Measurements from ENCODE around the gene FOXD4L6.
"Not testable (repeated sequence)": the region's sequence is repeated elsewhere in the genome, so short reads cannot be mapped to it uniquely, and the experiment has no call there.

The FOXD4L6 gene

DNA sequence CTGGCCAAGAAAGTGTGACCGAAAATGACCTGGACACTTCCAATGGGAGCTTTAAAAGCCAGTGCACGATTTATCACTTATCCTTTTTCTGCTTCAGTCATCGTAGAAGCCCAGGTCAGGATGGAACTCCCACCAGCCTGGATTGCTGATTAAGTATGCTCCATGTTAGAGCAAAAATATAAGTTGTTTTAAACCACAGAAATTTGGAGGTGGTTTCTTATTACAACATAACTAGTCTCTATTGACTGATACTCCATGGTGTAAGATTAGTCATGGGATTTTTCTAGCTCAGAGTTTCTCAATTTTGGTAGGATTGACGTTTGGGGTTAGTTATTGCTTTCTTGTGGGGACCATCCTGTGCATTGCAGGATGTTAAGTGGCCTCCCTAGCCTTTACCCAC, 29.7 kb downstream of the FOXD4L6 start:
- H3K27ac ChIP-seq (ENCODE audit: low read depth, low read length); H3K9me3 ChIP-seq (ENCODE audit: control insufficient read depth, insufficient read depth, low read depth, low read length); H3K9ac ChIP-seq (ENCODE audit: low read length); H3K36me3 ChIP-seq (ENCODE audit: control insufficient read depth, insufficient read depth, low read length); H3K4me1 ChIP-seq (ENCODE audit: control insufficient read depth, insufficient read depth, low read length); H3K4me3 ChIP-seq (ENCODE audit: low read depth, low read length): not testable (repeated sequence)
- peaks cover 14% of the 10 kb centered on the region for H3K27me3 ChIP-seq (ENCODE audit: control insufficient read depth, insufficient read depth, low read length)

- H3K9ac ChIP-seq (ENCODE audit: low read length); H3K27ac ChIP-seq (ENCODE audit: low read depth, low read length); H3K36me3 ChIP-seq (ENCODE audit: control insufficient read depth, insufficient read depth, low read length); H3K27me3 ChIP-seq (ENCODE audit: control insufficient read depth, insufficient read depth, low read length); H3K4me1 ChIP-seq (ENCODE audit: control insufficient read depth, insufficient read depth, low read length); H3K4me3 ChIP-seq (ENCODE audit: low read depth, low read length); H3K9me3 ChIP-seq (ENCODE audit: control insufficient read depth, insufficient read depth, low read depth, low read length): not testable (repeated sequence)
Measured at GRCh38 chr9:41095060-41095459, 33.4 kb downstream of the FOXD4L6 start.

DNA sequence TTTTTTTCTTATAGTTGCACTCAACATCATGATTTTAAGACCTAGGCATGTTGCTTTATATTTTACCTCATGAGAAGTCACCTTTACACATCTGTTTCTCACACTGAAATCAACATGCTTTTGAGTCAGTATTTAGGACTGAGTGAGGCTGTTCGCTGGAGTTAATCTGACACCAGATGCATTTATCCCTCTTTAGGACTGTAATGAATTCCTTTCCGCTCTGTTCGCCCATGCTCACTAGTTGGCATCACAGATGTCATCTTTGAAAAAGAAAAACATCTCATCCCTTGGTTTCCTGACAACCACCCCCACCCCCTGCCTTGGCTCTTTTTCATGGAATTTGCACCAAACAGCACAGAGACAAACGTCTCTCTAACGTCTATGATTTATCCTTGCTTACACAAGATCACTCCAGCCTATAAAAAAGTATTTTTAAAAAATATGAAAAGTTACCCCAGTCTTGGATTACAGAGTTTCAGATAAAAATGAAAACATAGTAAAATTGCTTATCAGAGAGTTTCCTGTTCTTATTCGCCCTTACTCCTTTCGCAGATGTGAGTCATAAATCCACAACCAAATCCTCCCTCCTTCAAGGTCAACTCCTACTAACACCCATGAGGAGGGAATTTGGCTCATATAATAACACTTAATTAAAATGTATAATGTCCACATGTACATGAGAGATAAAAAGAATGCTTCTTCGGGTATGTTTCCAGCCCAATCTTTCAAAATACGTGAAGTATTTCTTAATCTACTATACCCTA, 34.3 kb downstream of the FOXD4L6 start:
- not testable (repeated sequence) for H3K27ac ChIP-seq (ENCODE audit: low read depth, low read length); H3K9me3 ChIP-seq (ENCODE audit: control insufficient read depth, insufficient read depth, low read depth, low read length); H3K4me1 ChIP-seq (ENCODE audit: control insufficient read depth, insufficient read depth, low read length); H3K9ac ChIP-seq (ENCODE audit: low read length); H3K27me3 ChIP-seq (ENCODE audit: control insufficient read depth, insufficient read depth, low read length); H3K4me3 ChIP-seq (ENCODE audit: low read depth, low read length); H3K36me3 ChIP-seq (ENCODE audit: control insufficient read depth, insufficient read depth, low read length)

DNA sequence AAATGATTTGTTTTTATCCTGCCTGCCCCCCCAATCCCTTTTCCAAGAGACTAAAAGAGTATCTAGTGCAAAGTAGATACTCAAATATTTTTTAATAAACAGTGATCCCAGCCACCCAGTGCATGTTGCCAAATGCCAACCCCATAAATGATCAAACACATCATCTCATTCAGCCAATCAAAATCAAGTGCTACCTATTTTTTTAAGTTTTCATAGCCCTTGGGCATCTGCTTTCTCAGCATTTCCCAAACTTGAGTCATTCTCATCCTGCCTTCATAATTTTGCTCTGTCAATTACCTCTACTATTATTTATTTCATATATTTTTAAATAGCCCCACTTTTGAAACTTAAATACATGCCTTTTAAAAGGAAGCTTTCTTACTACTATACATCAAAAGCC, 37.6 kb downstream of the FOXD4L6 start:
- not testable (repeated sequence) for H3K27ac ChIP-seq (ENCODE audit: low read depth, low read length); H3K4me3 ChIP-seq (ENCODE audit: low read depth, low read length); H3K9me3 ChIP-seq (ENCODE audit: control insufficient read depth, insufficient read depth, low read depth, low read length); H3K4me1 ChIP-seq (ENCODE audit: control insufficient read depth, insufficient read depth, low read length); H3K9ac ChIP-seq (ENCODE audit: low read length); H3K36me3 ChIP-seq (ENCODE audit: control insufficient read depth, insufficient read depth, low read length)
- peaks cover 15% of the 10 kb centered on the region for H3K27me3 ChIP-seq (ENCODE audit: control insufficient read depth, insufficient read depth, low read length)

DNA sequence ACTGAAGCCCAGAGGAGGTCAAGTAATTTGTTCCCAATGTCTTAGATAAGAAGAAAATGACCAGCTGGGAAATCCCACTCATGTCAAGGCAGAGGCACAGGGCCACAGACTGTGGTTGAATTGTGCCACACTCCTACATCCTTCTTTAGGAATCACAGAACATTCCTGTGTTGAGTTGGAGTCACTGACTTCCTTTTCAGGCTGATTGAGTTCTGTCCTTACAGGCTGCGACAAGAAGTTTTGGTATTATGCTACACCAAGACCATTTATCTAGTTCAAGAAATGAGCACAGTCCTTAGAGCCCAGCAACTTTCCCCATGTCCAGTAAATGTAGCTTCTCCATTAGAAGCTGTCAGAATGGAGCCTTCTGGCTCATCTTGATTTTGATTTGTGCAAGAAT, 38.1 kb downstream of the FOXD4L6 start:
- H3K27me3 ChIP-seq (ENCODE audit: control insufficient read depth, insufficient read depth, low read length) = peaks cover 19% of the 10 kb centered on the region
- not testable (repeated sequence) for H3K27ac ChIP-seq (ENCODE audit: low read depth, low read length); H3K4me1 ChIP-seq (ENCODE audit: control insufficient read depth, insufficient read depth, low read length)

DNA sequence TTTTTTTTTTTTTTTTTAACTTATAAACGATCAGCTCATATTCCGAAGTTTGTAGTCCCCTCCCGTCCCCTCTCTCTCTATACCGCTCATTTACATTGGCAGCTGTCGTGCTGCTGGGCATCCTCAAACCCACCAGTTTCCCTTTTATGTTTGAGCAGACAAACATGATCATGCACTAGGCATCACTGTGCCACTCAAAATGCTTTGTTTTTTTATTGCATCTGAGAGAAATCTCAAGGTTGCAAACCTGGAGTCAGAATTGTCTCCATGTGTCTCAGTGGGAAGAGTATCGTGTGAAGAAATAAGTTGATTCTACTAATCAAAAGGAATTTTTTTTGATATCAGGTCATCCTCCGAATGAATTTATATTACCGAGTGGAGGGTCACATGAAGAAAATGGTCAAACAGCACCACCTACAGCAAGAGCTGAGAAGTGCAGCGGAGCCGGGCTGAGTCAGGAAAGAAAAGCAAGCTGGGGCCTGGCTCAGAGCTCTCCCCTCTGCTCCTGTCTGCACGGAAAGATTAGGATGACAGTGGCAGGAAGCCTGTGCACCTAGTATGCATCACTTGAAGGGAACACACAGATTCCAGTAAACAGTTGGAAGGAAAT, 39.9 kb downstream of the FOXD4L6 start:
- not testable (repeated sequence) for H3K9me3 ChIP-seq (ENCODE audit: control insufficient read depth, insufficient read depth, low read depth, low read length); H3K4me1 ChIP-seq (ENCODE audit: control insufficient read depth, insufficient read depth, low read length); H3K4me3 ChIP-seq (ENCODE audit: low read depth, low read length); H3K27ac ChIP-seq (ENCODE audit: low read depth, low read length); H3K9ac ChIP-seq (ENCODE audit: low read length); H3K36me3 ChIP-seq (ENCODE audit: control insufficient read depth, insufficient read depth, low read length)
- H3K27me3 ChIP-seq (ENCODE audit: control insufficient read depth, insufficient read depth, low read length) = peaks cover 27% of the 10 kb centered on the region

More for the DNA sequence above, 38.1 kb downstream of the FOXD4L6 start:
- H3K4me3 ChIP-seq (ENCODE audit: low read depth, low read length); H3K9ac ChIP-seq (ENCODE audit: low read length); H3K9me3 ChIP-seq (ENCODE audit: control insufficient read depth, insufficient read depth, low read depth, low read length); H3K36me3 ChIP-seq (ENCODE audit: control insufficient read depth, insufficient read depth, low read length): not testable (repeated sequence)

- H3K9me3 ChIP-seq (ENCODE audit: control insufficient read depth, insufficient read depth, low read depth, low read length) = not testable (repeated sequence)
Measured at GRCh38 chr9:41087929-41088328, 40.6 kb downstream of the FOXD4L6 start.

DNA sequence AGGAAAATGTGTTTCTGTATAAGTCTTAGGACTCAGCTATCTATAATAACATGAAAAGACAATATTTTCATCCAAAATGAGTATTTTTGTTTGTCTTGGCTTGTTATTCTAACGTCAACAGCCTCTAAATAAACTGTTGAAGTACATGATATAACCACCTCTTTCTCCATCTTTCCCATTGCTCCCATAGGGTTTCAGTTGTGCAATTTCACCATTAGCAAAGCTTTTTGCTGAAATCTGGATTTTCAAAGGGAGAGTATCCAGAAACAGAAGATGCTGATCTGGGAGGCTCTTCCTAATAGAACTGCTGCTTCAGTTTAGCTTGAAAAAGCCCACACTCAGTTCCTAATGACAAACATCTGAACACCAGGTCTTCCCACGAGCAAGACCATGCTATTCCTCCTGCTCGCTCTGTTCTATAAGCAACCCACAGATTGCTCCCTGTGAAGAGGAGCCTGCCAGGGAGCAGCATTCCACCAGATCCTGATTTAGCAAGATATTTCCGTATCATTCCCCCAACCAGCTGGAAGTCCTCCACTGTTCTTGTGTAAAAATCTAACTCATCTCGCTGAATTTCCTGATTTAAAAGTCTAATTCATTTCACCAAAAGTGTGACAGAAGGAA, 41.2 kb downstream of the FOXD4L6 start:
- H3K4me3 ChIP-seq (ENCODE audit: low read depth, low read length); H3K9ac ChIP-seq (ENCODE audit: low read length): not testable (repeated sequence)
- peaks cover 34% of the 10 kb centered on the region for H3K27me3 ChIP-seq (ENCODE audit: control insufficient read depth, insufficient read depth, low read length)

More at GRCh38 chr9:41087929-41088328, 40.6 kb downstream of the FOXD4L6 start:
- H3K9ac ChIP-seq (ENCODE audit: low read length); H3K36me3 ChIP-seq (ENCODE audit: control insufficient read depth, insufficient read depth, low read length); H3K4me3 ChIP-seq (ENCODE audit: low read depth, low read length); H3K27ac ChIP-seq (ENCODE audit: low read depth, low read length); H3K4me1 ChIP-seq (ENCODE audit: control insufficient read depth, insufficient read depth, low read length): not testable (repeated sequence)
- peaks cover 28% of the 10 kb centered on the region for H3K27me3 ChIP-seq (ENCODE audit: control insufficient read depth, insufficient read depth, low read length)

GRCh38 chr9:41086685-41087084, 41.8 kb downstream of the FOXD4L6 start:
- H3K9ac ChIP-seq (ENCODE audit: low read length); H3K36me3 ChIP-seq (ENCODE audit: control insufficient read depth, insufficient read depth, low read length); H3K4me3 ChIP-seq (ENCODE audit: low read depth, low read length); H3K4me1 ChIP-seq (ENCODE audit: control insufficient read depth, insufficient read depth, low read length); H3K9me3 ChIP-seq (ENCODE audit: control insufficient read depth, insufficient read depth, low read depth, low read length); H3K27ac ChIP-seq (ENCODE audit: low read depth, low read length): not testable (repeated sequence)
- H3K27me3 ChIP-seq (ENCODE audit: control insufficient read depth, insufficient read depth, low read length) = peaks cover 35% of the 10 kb centered on the region

More for the DNA sequence above, 41.2 kb downstream of the FOXD4L6 start:
- not testable (repeated sequence) for H3K36me3 ChIP-seq (ENCODE audit: control insufficient read depth, insufficient read depth, low read length); H3K27ac ChIP-seq (ENCODE audit: low read depth, low read length); H3K4me1 ChIP-seq (ENCODE audit: control insufficient read depth, insufficient read depth, low read length); H3K9me3 ChIP-seq (ENCODE audit: control insufficient read depth, insufficient read depth, low read depth, low read length)

- H3K27me3 ChIP-seq (ENCODE audit: control insufficient read depth, insufficient read depth, low read length) = peaks cover 35% of the 10 kb centered on the region
- not testable (repeated sequence) for H3K9me3 ChIP-seq (ENCODE audit: control insufficient read depth, insufficient read depth, low read depth, low read length); H3K9ac ChIP-seq (ENCODE audit: low read length); H3K27ac ChIP-seq (ENCODE audit: low read depth, low read length); H3K36me3 ChIP-seq (ENCODE audit: control insufficient read depth, insufficient read depth, low read length); H3K4me1 ChIP-seq (ENCODE audit: control insufficient read depth, insufficient read depth, low read length); H3K4me3 ChIP-seq (ENCODE audit: low read depth, low read length)
Measured at GRCh38 chr9:41086215-41086614, 42.3 kb downstream of the FOXD4L6 start.

DNA sequence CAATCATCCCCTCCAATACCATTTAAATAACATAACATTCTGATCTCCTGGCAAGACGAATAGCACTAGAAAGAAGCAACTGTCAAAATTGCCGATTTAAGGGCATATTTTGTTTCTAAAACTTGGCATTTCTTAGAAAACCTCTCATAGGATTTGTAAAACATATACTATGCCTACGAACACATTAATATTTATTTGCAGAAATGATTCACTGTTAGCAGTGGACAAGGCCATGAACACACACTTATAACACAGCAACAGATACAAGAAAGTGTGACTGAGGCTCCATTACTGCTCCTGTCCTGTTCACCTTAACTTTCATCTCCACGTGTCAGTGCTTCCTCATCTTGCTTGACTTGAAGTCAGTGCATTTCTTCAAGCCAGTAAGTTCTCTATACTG, 46.1 kb downstream of the FOXD4L6 start:
- not testable (repeated sequence) for H3K9ac ChIP-seq (ENCODE audit: low read length); H3K9me3 ChIP-seq (ENCODE audit: control insufficient read depth, insufficient read depth, low read depth, low read length); H3K36me3 ChIP-seq (ENCODE audit: control insufficient read depth, insufficient read depth, low read length); H3K4me1 ChIP-seq (ENCODE audit: control insufficient read depth, insufficient read depth, low read length); H3K4me3 ChIP-seq (ENCODE audit: low read depth, low read length); H3K27ac ChIP-seq (ENCODE audit: low read depth, low read length)
- H3K27me3 ChIP-seq (ENCODE audit: control insufficient read depth, insufficient read depth, low read length) = peaks cover 37% of the 10 kb centered on the region

Data from HUES6 (cell line).